HG02885 (cell line): ENCODE measurements around the gene POU2AF3.

Experiments
- ATAC-seq: cut with Tn5 transposase; IDR thresholded peaks from one replicate; pipeline ENCODE4 v1.9.1; 2021; ENCODE audit warnings: mild to moderate bottlenecking; ENCODE audit not compliant: unreplicated experiment, poor library complexity

The POU2AF3 gene

GRCh38 chr11:111324277-111324720 lies 26.0 kb downstream of the POU2AF3 start:
- no peak for ATAC-seq

GRCh38 chr11:111325259-111325658 lies 26.9 kb downstream of the POU2AF3 start:
- no peak for ATAC-seq

- ATAC-seq, result no peak
Observed at GRCh38 chr11:111326824-111327223, 28.5 kb downstream of the POU2AF3 start.

- ATAC-seq, result no peak
Observed at GRCh38 chr11:111327908-111328624, 29.7 kb downstream of the POU2AF3 start.

GRCh38 chr11:111329306-111330204 lies 31.2 kb downstream of the POU2AF3 start:
- no peak for ATAC-seq

- ATAC-seq, result no peak
Observed at GRCh38 chr11:111330234-111330893, 32.0 kb downstream of the POU2AF3 start.

GRCh38 chr11:111331711-111332479 lies 33.5 kb downstream of the POU2AF3 start:
- no peak for ATAC-seq

- no peak for ATAC-seq
Observed at GRCh38 chr11:111334532-111335502, 36.5 kb downstream of the POU2AF3 start.

- no peak for ATAC-seq
Observed at GRCh38 chr11:111335549-111335948, 37.2 kb downstream of the POU2AF3 start.

GRCh38 chr11:111336062-111336461 lies 37.7 kb downstream of the POU2AF3 start:
- ATAC-seq, result no peak

- ATAC-seq, result no peak
Observed at GRCh38 chr11:111336582-111337256, 38.4 kb downstream of the POU2AF3 start.

- no peak for ATAC-seq
Observed at GRCh38 chr11:111339758-111340388, 41.5 kb downstream of the POU2AF3 start.

GRCh38 chr11:111342329-111342728 lies 44.0 kb downstream of the POU2AF3 start:
- no peak for ATAC-seq

GRCh38 chr11:111344032-111344431 lies 45.7 kb downstream of the POU2AF3 start:
- no peak for ATAC-seq

- ATAC-seq, result no peak
Observed at GRCh38 chr11:111347002-111347722, 48.8 kb downstream of the POU2AF3 start.

- no peak for ATAC-seq
Observed at GRCh38 chr11:111347723-111348115, 49.4 kb downstream of the POU2AF3 start.

- no peak for ATAC-seq
Observed at GRCh38 chr11:111348147-111348546, 49.8 kb downstream of the POU2AF3 start.
